Fibroblast of lung (primary cell): Measurements from ENCODE around the gene GPD1L. TPM values are rescaled to one million over a fixed set of nuclear protein-coding genes. Genes with fewer than 3 reads are reported as not detected.

Source experiments
- DNase-seq, 2 donors: peaks; one replicate each; pipeline versions ENCODE4 v3.0.0 to v3.0.0-alpha.2; 2010; ENCODE audit warnings: low read depth in 2 of 2
- H2AFZ ChIP-seq: 2 replicates; pipeline ENCODE4 v1.5.1; 2012; ENCODE audit warnings: low read length, control low read depth, inconsistent platforms
- H3K27ac ChIP-seq: 2 replicates; pipeline ENCODE4 v1.5.1; 2011; ENCODE audit warnings: low read length, control low read depth; ENCODE audit not compliant: insufficient read depth
- H3K27me3 ChIP-seq: 2 replicates; pipeline ENCODE4 v1.5.1; 2011; ENCODE audit warnings: mild to moderate bottlenecking, low read length; ENCODE audit not compliant: control insufficient read depth, insufficient read depth
- H3K36me3 ChIP-seq: 2 replicates; pipeline ENCODE4 v1.5.1; 2011; ENCODE audit warnings: low read length; ENCODE audit not compliant: control insufficient read depth, insufficient read depth
- H3K4me1 ChIP-seq: 2 replicates; pipeline ENCODE4 v1.5.1; 2011; ENCODE audit warnings: low read length; ENCODE audit not compliant: control insufficient read depth, insufficient read depth; ENCODE audit errors: extremely low read depth
- H3K4me2 ChIP-seq: 2 replicates; pipeline ENCODE4 v1.5.1; 2011; ENCODE audit warnings: low read length, control low read depth; ENCODE audit not compliant: insufficient read depth; ENCODE audit errors: extremely low read depth
- H3K4me3 ChIP-seq, 4 experiments: fragments of 200-600 bp in 1 of 4; sonication (generic) in 1 of 4; replicated peaks in 1 of 4; 2 replicates each; pipeline ENCODE4 v1.5.1; 2011 to 2016; ENCODE audit warnings: low read length in 4 of 4, low read depth in 3 of 4, mild to moderate bottlenecking in 3 of 4, control low read depth in 2 of 4, inconsistent platforms in 1 of 4, mixed read lengths in 1 of 4; ENCODE audit not compliant: insufficient read depth in 1 of 4; ENCODE audit errors: control extremely low read depth in 1 of 4
- H3K79me2 ChIP-seq: 2 replicates; pipeline ENCODE4 v1.5.1; 2012; ENCODE audit warnings: mild to moderate bottlenecking, low read length, inconsistent platforms; ENCODE audit not compliant: control insufficient read depth, insufficient read depth
- H3K9ac ChIP-seq: 2 replicates; pipeline ENCODE4 v1.5.1; 2011; ENCODE audit warnings: mild to moderate bottlenecking, low read length, control low read depth; ENCODE audit not compliant: insufficient read depth
- H3K9me3 ChIP-seq: 2 replicates; pipeline ENCODE4 v1.5.1; 2012; ENCODE audit warnings: low read depth, low read length; ENCODE audit not compliant: control insufficient read depth, insufficient read depth
- H4K20me1 ChIP-seq: 2 replicates; pipeline ENCODE4 v1.5.1; 2011; ENCODE audit warnings: low read length; ENCODE audit not compliant: control insufficient read depth, insufficient read depth; ENCODE audit errors: extremely low read depth
- CTCF ChIP-seq, 2 donors: IDR thresholded peaks in 1 of 2; conservative IDR thresholded peaks in 1 of 2; 1 replicate in 1 of 2; 2 replicates in 1 of 2; pipeline ENCODE4 v1.5.1; 2011 to 2012; ENCODE audit warnings: low read length in 2 of 2, control low read depth in 1 of 2, inconsistent platforms in 1 of 2, low read depth in 1 of 2, mild to moderate bottlenecking in 1 of 2
- EZH2 ChIP-seq: IDR thresholded peaks from 2 replicates; pipeline ENCODE4 v1.5.1; 2012; ENCODE audit warnings: low read length, control low read depth, mild to moderate bottlenecking; ENCODE audit errors: missing control alignments
- polyA plus RNA-seq, 2 donors: library from polyadenylated mRNA; depleted of rRNA in 1 of 2; stranded (reverse) in 1 of 2; unstranded in 1 of 2; fragments of >200 nt; gene quantifications; 2 replicates each; pipeline ENCODE4 v1.2.1, GENCODE V29; 2011 to 2012; ENCODE audit warnings: missing spikeins in 1 of 2
- total RNA-seq: library from RNA; depleted of rRNA; stranded (reverse); fragments of >200 nt; gene quantifications from 2 replicates; pipeline ENCODE4 v1.2.1, GENCODE V29; 2014

The GPD1L gene
- total and polyA plus RNA-seq, 2 donors (not counting 1 experiment from before 2014, with no cell fraction given), result 5.8 to 15.0 TPM

DNA sequence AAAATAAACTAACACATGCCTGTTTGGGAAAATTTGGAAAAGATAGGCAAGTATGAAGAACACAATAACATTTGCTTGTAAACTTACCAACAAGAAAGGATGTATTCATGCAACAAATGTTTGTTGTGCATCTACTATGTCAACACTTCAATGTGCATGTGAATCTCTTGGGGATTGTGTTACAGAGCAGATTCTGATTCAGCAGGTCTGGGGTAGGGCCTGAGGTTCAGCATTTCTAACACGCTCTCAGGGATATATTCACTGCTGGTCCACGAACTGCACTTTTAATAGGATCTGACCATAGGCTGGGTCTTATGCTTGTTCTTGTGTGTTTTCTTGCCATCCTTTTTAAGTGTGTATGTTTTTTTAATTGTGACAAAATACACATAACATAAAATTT is 11.8 kb downstream of the GPD1L start:
- Histone ChIP-seq H3K27me3 (no peaks in the 10 kb centered on the region), H3K9ac (no peak overlapping the region), H3K4me3 (no peak overlapping the region), H3K4me2 (no peak overlapping the region), H3K4me1 (no peaks in the 10 kb centered on the region), H3K9me3 (no peaks in the 10 kb centered on the region), H4K20me1 (no peaks in the 10 kb centered on the region), H3K27ac (no peak overlapping the region), H2AFZ (no peak overlapping the region), H3K36me3 (no peaks in the 10 kb centered on the region), H3K79me2 (no peaks in the 10 kb centered on the region)
- no peak for DNase-seq
- TF ChIP-seq EZH2 (no peak), CTCF (conservative IDR thresholded peaks at IDR 0.05 in 1 of 2, IDR thresholded peaks at IDR 0.05 in 1 of 2; ENCODE audit: low read depth in 1 of 2, low read length in 2 of 2) (no peak)

- Histone ChIP-seq H3K4me3 (no peak overlapping the region), H3K4me1 (no peaks in the 10 kb centered on the region), H3K9ac (no peak overlapping the region), H3K36me3 (no peaks in the 10 kb centered on the region), H3K9me3 (no peaks in the 10 kb centered on the region), H3K4me2 (no peak overlapping the region), H3K27me3 (no peaks in the 10 kb centered on the region), H3K27ac (no peak overlapping the region), H4K20me1 (no peaks in the 10 kb centered on the region), H3K79me2 (no peaks in the 10 kb centered on the region), H2AFZ (no peak overlapping the region)
- no peak for TF ChIP-seq CTCF (conservative IDR thresholded peaks at IDR 0.05 in 1 of 2, IDR thresholded peaks at IDR 0.05 in 1 of 2; ENCODE audit: low read depth in 1 of 2, low read length in 2 of 2)
- no peak for TF ChIP-seq EZH2
- no peak for DNase-seq
These were observed 14.1 kb downstream of the GPD1L start for GRCh38 chr3:32120471-32120870.

GRCh38 chr3:32121137-32121536 is 14.7 kb downstream of the GPD1L start:
- Histone ChIP-seq H3K27me3 (no peaks in the 10 kb centered on the region), H3K9me3 (no peaks in the 10 kb centered on the region), H3K4me3 (no peak overlapping the region), H3K4me2 (no peak overlapping the region), H4K20me1 (no peaks in the 10 kb centered on the region), H3K27ac (no peak overlapping the region), H2AFZ (no peak overlapping the region), H3K79me2 (no peaks in the 10 kb centered on the region), H3K9ac (no peak overlapping the region), H3K4me1 (no peaks in the 10 kb centered on the region), H3K36me3 (no peaks in the 10 kb centered on the region)
- no peak for TF ChIP-seq CTCF (conservative IDR thresholded peaks at IDR 0.05 in 1 of 2, IDR thresholded peaks at IDR 0.05 in 1 of 2; ENCODE audit: low read depth in 1 of 2, low read length in 2 of 2)
- TF ChIP-seq EZH2, result no peak
- DNase-seq, result no peak
